Naive thymus-derived CD8-positive, alpha-beta T cell (primary cell): ENCODE results near the gene SWAP70. TPM values are rescaled to one million over a fixed set of nuclear protein-coding genes. Genes with fewer than 3 reads are reported as not detected.
A peak's percentile ranks its signal among the peaks of the same experiment; 100 is the strongest.

Source experiments
- ATAC-seq, 2 donors: fragments of 150-1000 bp; cut with Tn5 transposase in 1 of 2; sonication (Bioruptor Pico), chemical (Tn5 transposase) in 1 of 2; 1 replicate in 1 of 2; 2 replicates in 1 of 2; pipeline ENCODE4 v1.10.0; 2021; ENCODE audit warnings: mild to moderate bottlenecking in 2 of 2, moderate library complexity in 2 of 2
- POLR2A ChIA-PET: fragments of 350-600 bp; sonication (Branson Sonifier 250); formaldehyde crosslinking; loops from one replicate; lab custom pipeline; 2021; ENCODE audit warnings: antibody characterized with exemption; lab: Charles Lee
- DNase-seq, 10 donors: peaks; one replicate each; pipeline versions ENCODE4 v3.0.0 to v3.0.0-alpha.2; 2020 to 2022
- H3K27ac Mint-ChIP-seq, 10 donors: one replicate each; pipeline ENCODE4 v1.8.0; 2020 to 2022; ENCODE audit warnings: mild to moderate bottlenecking in 10 of 10, mixed read lengths in 10 of 10, moderate library complexity in 4 of 10, inconsistent platforms in 1 of 10
- H3K27me3 Mint-ChIP-seq, 5 donors: one replicate each; pipeline ENCODE4 v1.8.0; 2021 to 2022; ENCODE audit warnings: mixed read lengths in 5 of 5
- H3K36me3 Mint-ChIP-seq, 3 donors: one replicate each; pipeline ENCODE4 v1.8.0; 2020 to 2022; ENCODE audit warnings: mixed read lengths in 3 of 3, mild to moderate bottlenecking in 2 of 3, inconsistent platforms in 1 of 3
- H3K4me1 Mint-ChIP-seq, 4 donors: one replicate each; pipeline ENCODE4 v1.8.0; 2021 to 2022; ENCODE audit warnings: mixed read lengths in 4 of 4
- H3K4me3 Mint-ChIP-seq, 10 donors: one replicate each; pipeline ENCODE4 v1.8.0; 2020 to 2022; ENCODE audit warnings: mild to moderate bottlenecking in 10 of 10, mixed read lengths in 10 of 10, moderate library complexity in 6 of 10, inconsistent platforms in 1 of 10
- H3K9me3 Mint-ChIP-seq, 9 donors: one replicate each; pipeline ENCODE4 v1.8.0; 2020 to 2022; ENCODE audit warnings: mixed read lengths in 9 of 9, mild to moderate bottlenecking in 3 of 9, inconsistent platforms in 1 of 9, moderate library complexity in 1 of 9
- polyA plus RNA-seq, 3 donors: library from polyadenylated mRNA; unstranded; fragments of 300-500 nt; fragmentation: Illumina TruSeq; gene quantifications; one replicate each; pipeline ENCODE4 v1.2.3, GENCODE V29; 2021
- total RNA-seq, 8 experiments: library from RNA in 2 of 8; stranded (reverse) in 2 of 8; gene quantifications; one replicate each; pipeline ENCODE4 v1.2.3 and lab custom pipeline; 2021 to 2026

Gene SWAP70
- total and polyA plus RNA-seq, 5 experiments from 2014 or later = 2.7 to 13.7 (median 4.9) TPM

DNA sequence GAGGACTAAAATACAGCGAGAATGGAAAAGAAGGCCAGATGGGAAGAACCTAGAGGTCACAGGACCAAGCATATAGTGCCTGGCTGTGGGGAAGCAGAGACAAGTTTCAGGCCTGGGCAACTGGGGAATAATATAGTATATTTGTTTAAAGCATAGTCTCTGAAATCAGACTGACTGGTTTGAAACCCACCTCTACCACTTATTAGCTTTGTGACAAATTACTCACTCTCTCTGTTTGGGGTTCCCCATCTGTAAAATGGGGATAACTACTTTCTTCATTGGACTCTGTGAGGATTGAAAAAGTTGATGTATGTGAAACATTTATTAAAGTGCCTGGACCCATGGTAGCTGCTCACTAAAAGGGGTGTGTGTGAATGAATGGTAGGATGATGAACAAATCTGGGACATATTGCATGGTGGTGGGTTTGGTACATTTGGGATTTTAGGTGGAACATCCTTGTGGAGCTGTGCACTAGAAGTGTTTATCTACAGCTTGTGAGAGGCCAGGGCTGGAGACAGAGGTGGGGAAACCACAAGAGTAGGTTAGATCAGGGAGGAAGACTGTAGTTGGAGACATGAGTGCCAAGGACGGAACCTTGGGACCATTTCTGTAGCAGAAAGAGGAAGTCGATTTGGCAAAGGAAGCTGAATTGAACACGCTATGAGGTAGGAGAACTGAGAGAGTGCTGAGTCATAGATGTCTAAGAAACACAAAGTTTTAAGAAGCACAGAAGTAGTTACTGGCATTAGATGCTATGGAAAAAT is 52.6 kb downstream of the SWAP70 start:
- Mint-ChIP-seq H3K36me3 (peaks cover 0 to 8% (median 4%) of the 10 kb centered on the region in 3 donors), H3K4me3 (peak overlapping the region in 1 of 10 donors; percentile 8), H3K9me3 (peaks cover 0 to 3% (median 0%) of the 10 kb centered on the region in 9 donors), H3K27ac (peak overlapping the region in 1 of 10 donors; percentile 27), H3K4me1 (peaks cover 2 to 36% (median 7%) of the 10 kb centered on the region in 4 donors), H3K27me3 (peaks cover 0 to 7% (median 0%) of the 10 kb centered on the region in 5 donors)
- ATAC-seq = no peak
- POLR2A ChIA-PET = no interaction called here
- DNase-seq = no peak

DNA sequence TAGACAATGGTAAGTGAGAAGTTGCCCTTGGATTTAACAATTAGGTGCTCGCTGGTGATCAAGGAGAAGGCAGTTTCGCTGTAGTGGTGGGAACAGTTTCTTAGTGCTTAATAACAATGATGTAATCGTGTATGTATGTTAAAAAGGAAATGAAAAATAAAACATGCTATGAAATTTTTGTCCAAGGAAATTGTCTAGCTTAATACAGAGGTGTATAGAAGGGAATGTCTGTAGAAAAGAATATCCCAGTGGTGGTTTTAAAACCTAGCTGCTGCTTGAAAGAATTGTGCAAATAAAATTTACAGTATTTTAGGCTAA is 53.1 kb downstream of the SWAP70 start:
- H3K36me3 Mint-ChIP-seq = peaks cover 0 to 8% (median 4%) of the 10 kb centered on the region in 3 donors
- peaks cover 0 to 4% (median 0%) of the 10 kb centered on the region in 5 donors for H3K27me3 Mint-ChIP-seq
- peaks cover 2 to 30% (median 7%) of the 10 kb centered on the region in 4 donors for H3K4me1 Mint-ChIP-seq
- peak overlapping the region in 1 of 10 donors; percentile 27 for H3K27ac Mint-ChIP-seq
- ATAC-seq (no peak), DNase-seq (no peak)
- peaks cover 0 to 3% (median 0%) of the 10 kb centered on the region in 9 donors for H3K9me3 Mint-ChIP-seq
- H3K4me3 Mint-ChIP-seq = peak overlapping the region in 1 of 10 donors; percentile 8
- POLR2A ChIA-PET = no interaction called here

GRCh38 chr11:9717719-9718118 is 53.8 kb downstream of the SWAP70 start:
- no peak overlapping the region for H3K4me3 Mint-ChIP-seq
- H3K27me3 Mint-ChIP-seq = peaks cover 0 to 4% (median 0%) of the 10 kb centered on the region in 5 donors
- no peak for DNase-seq
- peaks cover 0 to 3% (median 0%) of the 10 kb centered on the region in 9 donors for H3K9me3 Mint-ChIP-seq
- H3K4me1 Mint-ChIP-seq = peaks cover 2 to 30% (median 7%) of the 10 kb centered on the region in 4 donors
- H3K27ac Mint-ChIP-seq = no peak overlapping the region
- ATAC-seq = no peak
- H3K36me3 Mint-ChIP-seq = peaks cover 0 to 8% (median 4%) of the 10 kb centered on the region in 3 donors
- POLR2A ChIA-PET = no interaction called here

DNA sequence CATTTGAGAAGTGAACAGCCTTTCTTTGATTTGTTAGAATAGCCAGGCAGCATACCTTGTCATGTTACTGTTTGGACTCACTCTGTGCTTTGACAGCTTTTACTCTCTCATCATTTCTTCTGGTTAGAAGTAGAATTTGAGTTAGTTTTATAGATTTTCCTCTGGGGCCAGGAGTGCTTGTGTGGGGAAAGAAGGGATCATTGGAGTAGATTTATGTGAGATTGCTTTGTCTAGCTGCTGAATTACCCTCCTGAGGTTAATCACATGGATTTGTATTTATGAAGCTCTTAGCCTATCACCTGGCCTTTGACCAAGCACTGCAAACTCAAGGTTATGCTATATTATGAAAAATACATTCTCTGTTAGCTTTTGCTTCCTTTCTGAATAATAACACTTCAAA is 54.3 kb downstream of the SWAP70 start:
- H3K4me3 Mint-ChIP-seq = no peak overlapping the region
- peaks cover 0 to 3% (median 0%) of the 10 kb centered on the region in 9 donors for H3K9me3 Mint-ChIP-seq
- POLR2A ChIA-PET = no interaction called here
- no peak overlapping the region for H3K27ac Mint-ChIP-seq
- H3K27me3 Mint-ChIP-seq = peaks cover 0 to 4% (median 0%) of the 10 kb centered on the region in 5 donors
- ATAC-seq (no peak), DNase-seq (no peak)
- H3K4me1 Mint-ChIP-seq = peaks cover 2 to 35% (median 7%) of the 10 kb centered on the region in 4 donors
- H3K36me3 Mint-ChIP-seq = peaks cover 0 to 8% (median 4%) of the 10 kb centered on the region in 3 donors

DNA sequence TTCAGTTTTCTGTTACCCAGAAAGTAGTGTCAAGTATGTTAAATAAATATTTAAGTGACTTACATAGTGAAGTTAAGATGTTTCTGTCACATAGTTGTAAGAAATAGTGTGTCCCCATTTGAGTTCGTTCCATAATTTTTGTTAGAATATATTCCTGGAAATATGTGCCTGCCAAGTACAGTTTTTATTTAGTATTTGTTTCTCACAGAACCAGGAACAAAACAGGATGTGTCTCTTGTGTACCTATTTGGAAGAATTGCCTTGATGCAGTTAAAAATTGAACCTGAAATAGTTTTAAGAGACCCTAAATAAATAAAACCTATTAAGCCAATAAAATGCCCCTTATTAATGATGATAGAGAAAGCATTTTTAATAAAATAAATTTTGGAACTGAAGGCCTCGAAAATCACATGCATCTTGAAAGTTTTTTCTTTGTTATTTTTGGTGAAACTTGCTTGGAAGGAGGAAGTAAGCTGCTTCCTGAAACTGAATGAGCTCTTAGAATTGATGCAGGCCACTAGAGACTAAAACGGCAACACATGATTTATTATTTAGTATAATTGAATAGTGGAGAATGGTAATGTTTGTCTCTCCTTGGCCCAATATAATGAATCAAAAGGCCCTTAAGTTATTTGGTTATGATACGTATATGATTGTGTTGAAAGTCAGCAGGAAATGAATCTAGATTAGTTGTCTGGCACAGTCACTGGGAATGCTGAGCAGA is 55.9 kb downstream of the SWAP70 start:
- Mint-ChIP-seq H3K27ac (peak overlapping the region in 3 of 10 donors; percentile 14 to 85 (median 79)), H3K4me3 (peak overlapping the region in 2 of 10 donors; percentile 14 to 41), H3K9me3 (no peaks in the 10 kb centered on the region), H3K4me1 (peaks cover 0 to 37% (median 7%) of the 10 kb centered on the region in 4 donors), H3K36me3 (peaks cover 0 to 8% (median 0%) of the 10 kb centered on the region in 3 donors), H3K27me3 (no peaks in the 10 kb centered on the region)
- ATAC-seq = no peak
- no peak for DNase-seq
- POLR2A ChIA-PET = no interaction called here

DNA sequence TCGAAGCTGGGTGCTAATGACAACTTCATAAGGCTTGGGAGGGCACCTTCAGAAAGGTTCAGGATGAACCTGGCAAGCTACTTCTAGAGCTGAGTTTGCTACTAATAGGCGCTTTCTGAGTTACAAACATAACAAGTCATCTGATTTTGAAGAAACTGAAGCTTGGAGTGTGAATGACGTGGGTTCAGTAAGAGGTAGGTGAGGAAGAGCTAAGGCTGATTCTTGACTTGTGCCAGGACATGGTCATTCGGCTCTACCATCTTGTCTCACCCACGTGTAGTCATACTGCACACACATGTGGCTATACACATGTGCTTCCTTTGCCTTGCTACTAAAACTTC is 56.4 kb downstream of the SWAP70 start:
- POLR2A ChIA-PET = no interaction called here

DNA sequence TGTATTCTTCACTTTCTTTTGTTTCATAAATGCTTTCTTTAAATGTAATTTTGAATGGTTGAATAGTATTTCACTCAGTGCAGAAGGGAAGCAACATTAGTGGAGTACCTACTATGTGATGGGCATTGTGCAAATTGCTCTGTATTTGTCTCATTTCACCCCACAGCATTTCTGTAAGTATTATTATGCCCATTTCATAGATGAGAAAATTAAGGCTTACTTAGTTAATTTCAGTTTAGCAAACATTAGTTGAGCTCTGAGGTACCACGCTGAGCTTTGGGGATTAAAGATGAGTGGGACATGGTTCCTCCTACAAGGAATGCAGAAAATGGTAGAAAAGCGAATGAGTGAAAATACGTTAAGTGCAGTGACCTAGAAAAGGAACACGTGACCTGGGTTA is 58.1 kb downstream of the SWAP70 start:
- no peaks in the 10 kb centered on the region for H3K27me3 Mint-ChIP-seq
- H3K36me3 Mint-ChIP-seq = no peaks in the 10 kb centered on the region
- H3K4me1 Mint-ChIP-seq = peaks cover 0 to 30% (median 6%) of the 10 kb centered on the region in 4 donors
- no peak overlapping the region for H3K27ac Mint-ChIP-seq
- DNase-seq (no peak), ATAC-seq (no peak)
- POLR2A ChIA-PET = no interaction called here
- no peaks in the 10 kb centered on the region for H3K9me3 Mint-ChIP-seq
- H3K4me3 Mint-ChIP-seq = no peak overlapping the region

More for the DNA sequence above, 56.4 kb downstream of the SWAP70 start:
- no peaks in the 10 kb centered on the region for H3K27me3 Mint-ChIP-seq
- peak overlapping the region in 4 of 10 donors; percentile 14 to 85 (median 54) for H3K27ac Mint-ChIP-seq
- H3K4me1 Mint-ChIP-seq = peaks cover 0 to 37% (median 7%) of the 10 kb centered on the region in 4 donors
- H3K4me3 Mint-ChIP-seq = peak overlapping the region in 1 of 10 donors; percentile 41
- no peaks in the 10 kb centered on the region for H3K9me3 Mint-ChIP-seq
- DNase-seq (no peak), ATAC-seq (no peak)
- H3K36me3 Mint-ChIP-seq = peaks cover 0 to 8% (median 0%) of the 10 kb centered on the region in 3 donors

- H3K9me3 Mint-ChIP-seq = no peaks in the 10 kb centered on the region
- no peak for DNase-seq
- peaks cover 0 to 31% (median 6%) of the 10 kb centered on the region in 4 donors for H3K4me1 Mint-ChIP-seq
- peak overlapping the region in 1 of 10 donors; percentile 11 for H3K27ac Mint-ChIP-seq
- H3K4me3 Mint-ChIP-seq = no peak overlapping the region
- POLR2A ChIA-PET = no interaction called here
- ATAC-seq = no peak
- no peaks in the 10 kb centered on the region for H3K36me3 Mint-ChIP-seq
- no peaks in the 10 kb centered on the region for H3K27me3 Mint-ChIP-seq
Observed at GRCh38 chr11:9722893-9723292, 59.0 kb downstream of the SWAP70 start.

DNA sequence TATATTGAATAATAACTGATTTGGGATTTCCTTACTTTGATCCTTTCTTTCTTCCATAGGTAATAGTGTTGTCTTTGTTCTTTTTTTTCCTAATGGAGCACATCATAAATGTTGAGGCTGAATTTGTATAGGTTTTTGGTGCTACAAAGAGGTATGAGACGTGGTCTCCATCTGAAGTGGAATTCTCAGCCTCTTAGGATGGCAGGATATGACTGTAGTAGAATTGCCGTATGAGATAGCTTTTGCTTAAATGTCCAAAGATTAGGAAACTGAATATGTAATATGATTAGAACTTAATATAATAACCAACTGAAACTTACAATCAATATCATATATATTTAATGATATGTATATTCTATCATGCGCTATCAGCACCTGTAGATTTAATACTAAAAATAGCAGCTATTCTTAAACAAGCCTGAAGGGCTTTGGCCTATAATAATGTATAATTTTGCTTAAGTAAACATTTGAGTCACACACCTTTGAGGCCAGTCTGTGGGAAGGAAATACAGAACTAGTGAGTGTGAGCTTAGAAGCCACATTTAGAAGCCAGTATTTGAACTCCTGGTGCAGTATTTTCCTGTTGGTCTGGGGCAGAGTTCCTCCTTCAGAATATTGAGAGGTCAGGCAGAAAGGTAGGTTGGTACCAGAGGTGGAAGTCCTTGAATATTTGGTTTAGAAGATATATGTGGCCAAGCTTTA is 62.6 kb downstream of the SWAP70 start:
- Mint-ChIP-seq H3K9me3 (no peaks in the 10 kb centered on the region), H3K36me3 (peaks cover 0 to 5% (median 0%) of the 10 kb centered on the region in 3 donors), H3K27ac (peak overlapping the region in 1 of 10 donors; percentile 6), H3K27me3 (no peaks in the 10 kb centered on the region), H3K4me1 (peaks cover 0 to 23% (median 0%) of the 10 kb centered on the region in 4 donors), H3K4me3 (no peak overlapping the region)
- DNase-seq = no peak
- no peak for ATAC-seq
- POLR2A ChIA-PET = no interaction called here

DNA sequence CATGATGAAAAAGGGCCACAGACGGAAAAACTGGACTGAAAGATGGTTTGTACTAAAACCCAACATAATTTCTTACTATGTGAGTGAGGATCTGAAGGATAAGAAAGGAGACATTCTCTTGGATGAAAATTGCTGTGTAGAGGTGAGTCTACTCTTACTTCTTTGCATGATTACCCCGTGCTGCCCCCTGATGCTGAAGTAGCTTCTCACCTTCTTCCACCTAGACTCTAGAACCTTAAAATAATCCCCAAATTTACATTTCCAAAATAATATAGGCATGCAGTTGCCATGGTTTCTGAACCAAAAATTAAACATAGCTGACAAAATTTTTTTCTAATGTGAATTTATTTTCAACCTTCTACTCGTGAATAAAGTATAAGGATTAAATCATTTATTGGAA is 64.2 kb downstream of the SWAP70 start:
- Mint-ChIP-seq H3K4me1 (peaks cover 0 to 19% (median 0%) of the 10 kb centered on the region in 4 donors), H3K36me3 (peaks cover 0 to 8% (median 0%) of the 10 kb centered on the region in 3 donors), H3K27ac (no peak overlapping the region), H3K9me3 (no peaks in the 10 kb centered on the region), H3K4me3 (no peak overlapping the region), H3K27me3 (no peaks in the 10 kb centered on the region)
- ATAC-seq = no peak
- POLR2A ChIA-PET = interaction anchor here (0.6 kb wide), 1 partner anchor 590 kb away, joined by 5 read pairs; no protein-coding TSS in a partner anchor
- DNase-seq = no peak

DNA sequence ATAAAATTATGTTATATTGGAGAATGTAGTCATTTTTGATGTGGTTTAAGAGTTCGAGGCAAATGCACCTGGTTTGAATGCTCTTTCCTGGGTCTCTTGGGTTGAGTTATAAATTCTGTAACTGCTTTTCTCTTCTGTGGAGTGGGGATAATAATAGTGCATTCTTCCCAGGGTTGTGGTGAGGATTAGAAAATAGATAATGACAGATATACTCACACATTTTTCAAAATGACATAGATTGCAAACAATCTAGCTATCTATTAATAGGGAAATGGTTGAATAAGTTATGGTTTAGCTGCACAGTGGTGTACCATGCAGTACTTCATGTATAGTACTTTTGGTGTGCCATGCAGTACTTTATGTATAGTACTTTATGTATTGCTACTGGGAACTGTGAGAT is 67.4 kb downstream of the SWAP70 start:
- H3K27ac Mint-ChIP-seq = no peak overlapping the region
- H3K4me3 Mint-ChIP-seq = no peak overlapping the region
- H3K36me3 Mint-ChIP-seq = peaks cover 5 to 21% (median 13%) of the 10 kb centered on the region in 3 donors
- POLR2A ChIA-PET = no interaction called here
- H3K4me1 Mint-ChIP-seq = peaks cover 0 to 19% (median 0%) of the 10 kb centered on the region in 4 donors
- DNase-seq (no peak), ATAC-seq (no peak)
- H3K9me3 Mint-ChIP-seq = peaks cover 5 to 14% (median 11%) of the 10 kb centered on the region in 9 donors
- no peaks in the 10 kb centered on the region for H3K27me3 Mint-ChIP-seq

DNA sequence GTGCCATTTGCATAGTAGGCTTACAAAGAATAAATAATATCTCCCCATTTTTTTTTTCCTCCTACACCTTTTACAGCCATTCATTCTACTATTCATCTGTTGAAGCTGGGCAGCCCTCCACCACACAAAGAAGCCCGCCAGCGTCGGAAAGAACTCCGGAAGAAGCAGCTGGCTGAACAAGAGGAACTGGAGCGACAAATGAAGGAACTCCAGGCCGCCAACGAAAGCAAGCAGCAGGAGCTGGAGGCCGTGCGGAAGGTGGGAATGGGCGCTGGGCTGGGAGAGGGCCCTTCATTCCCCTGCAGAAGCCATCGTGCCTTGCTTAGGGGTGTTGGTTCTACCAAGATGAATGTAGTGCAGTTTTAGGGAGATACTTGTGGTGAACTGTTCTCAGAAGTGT is 68.6 kb downstream of the SWAP70 start:
- Mint-ChIP-seq H3K27me3 (no peaks in the 10 kb centered on the region), H3K36me3 (peaks cover 5 to 24% (median 18%) of the 10 kb centered on the region in 3 donors), H3K27ac (no peak overlapping the region), H3K4me1 (peaks cover 0 to 22% (median 0%) of the 10 kb centered on the region in 4 donors), H3K9me3 (peaks cover 8 to 21% (median 17%) of the 10 kb centered on the region in 9 donors), H3K4me3 (no peak overlapping the region)
- no peak for ATAC-seq
- POLR2A ChIA-PET = no interaction called here
- no peak for DNase-seq
